GM19193 (cell line): ENCODE data around the gene CTSD.

Experiments
- POLR2A ChIP-seq: IDR thresholded peaks from 4 replicates; pipeline ENCODE4 v1.6.1; 2011; ENCODE audit not compliant: insufficient read depth, insufficient read length; ENCODE audit errors: extremely low read depth

CTSD gene

DNA sequence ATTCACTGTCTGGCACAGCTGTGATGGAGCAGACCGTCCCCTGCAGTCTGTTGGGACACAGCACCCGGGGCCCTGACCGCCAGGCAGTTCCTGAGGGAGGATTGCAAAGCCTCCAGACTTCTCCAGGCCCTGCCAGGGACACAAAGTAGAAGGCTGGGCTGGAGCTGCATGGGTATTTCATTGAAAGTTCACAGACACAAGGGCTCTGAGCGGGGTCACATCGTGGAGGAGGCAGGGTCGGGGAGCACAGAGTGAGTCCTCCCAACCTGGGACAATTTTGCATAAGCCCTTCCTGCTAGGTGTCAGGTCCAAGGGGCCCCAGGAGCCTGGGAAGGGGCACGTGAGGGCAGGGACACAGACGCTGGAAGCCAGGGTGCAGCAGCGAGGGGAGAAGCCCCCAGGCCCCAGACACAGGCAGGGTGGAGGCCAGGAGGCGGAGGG lies 29.1 kb downstream of the CTSD start:
- no peak for TF ChIP-seq POLR2A

DNA sequence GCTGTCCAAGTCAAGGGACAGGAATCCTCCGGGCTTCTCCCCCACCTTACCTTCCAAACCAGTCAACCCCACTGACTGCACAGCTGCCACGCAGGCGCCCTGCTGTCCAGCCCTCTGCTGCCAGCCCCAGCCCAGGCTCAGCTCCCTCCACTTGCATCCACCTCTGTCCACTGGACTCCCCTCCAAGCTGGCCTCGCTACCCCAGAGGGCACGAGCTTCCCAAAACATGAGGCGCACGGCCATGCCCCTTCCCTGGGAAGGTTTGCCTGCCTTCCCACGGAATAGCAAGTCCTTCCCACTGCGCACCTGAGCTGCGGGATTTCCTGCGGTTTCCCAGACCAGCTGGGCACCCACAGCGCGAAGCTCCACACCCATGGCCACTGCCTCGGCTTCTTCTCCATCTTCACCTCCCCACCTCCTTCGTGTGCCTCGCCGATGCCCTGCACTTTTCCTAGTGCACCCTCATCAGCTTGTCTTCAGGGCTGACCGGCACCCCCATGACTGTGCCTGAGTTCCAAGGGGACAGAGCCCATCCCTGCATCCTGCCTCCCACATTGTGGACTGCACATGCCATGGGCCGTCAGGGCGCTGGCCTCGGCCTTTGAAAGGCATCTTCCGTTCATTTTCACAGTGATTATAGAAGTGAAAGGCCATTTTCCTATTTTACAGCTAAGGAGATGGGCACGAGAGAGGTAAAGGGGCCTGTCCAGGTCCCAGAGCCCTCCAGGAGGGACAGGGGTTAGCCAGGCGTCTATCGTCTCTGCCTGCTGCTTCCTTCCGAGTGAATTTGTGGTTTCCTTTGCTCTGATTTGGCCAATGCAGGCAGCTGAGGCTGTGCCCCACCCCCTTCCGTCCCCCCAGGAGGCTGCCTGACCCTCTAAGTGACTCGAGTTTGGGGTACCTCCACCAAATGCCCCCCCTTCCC lies 29.7 kb downstream of the CTSD start:
- TF ChIP-seq POLR2A = no peak

- no peak for TF ChIP-seq POLR2A
Measured at GRCh38 chr11:1733009-1733715, 30.6 kb downstream of the CTSD start.

DNA sequence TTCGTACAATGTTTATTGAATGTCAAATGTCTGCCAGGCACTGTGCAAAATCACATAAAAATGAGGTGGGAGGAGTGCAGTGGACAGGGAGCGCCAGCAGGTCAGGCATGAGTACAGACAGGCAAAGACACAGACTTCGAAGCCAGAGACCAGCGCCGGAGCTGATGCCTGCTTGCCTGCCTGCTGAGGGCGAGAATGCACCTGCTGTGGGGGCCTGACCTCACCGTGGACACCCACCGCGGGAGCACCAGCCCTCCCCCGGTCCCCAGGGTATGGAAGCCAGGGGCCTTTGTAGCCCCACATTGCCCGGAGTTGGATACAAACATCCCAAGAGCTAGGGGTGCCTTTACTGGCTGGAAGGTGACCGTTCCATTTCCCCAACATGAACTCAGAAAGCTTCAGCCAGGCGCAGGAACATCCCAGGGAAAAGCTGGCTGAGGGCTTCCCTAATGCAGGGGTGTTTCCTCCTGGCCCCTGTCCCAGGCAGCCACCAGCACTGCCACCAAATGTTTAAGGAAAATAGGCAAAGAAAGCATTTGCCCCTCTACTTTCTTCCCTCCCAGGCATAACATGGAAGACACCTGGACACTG lies 31.2 kb downstream of the CTSD start:
- TF ChIP-seq POLR2A = no peak

GRCh38 chr11:1731451-1732059 lies 32.2 kb downstream of the CTSD start:
- no peak for TF ChIP-seq POLR2A

- no peak for TF ChIP-seq POLR2A
Measured at GRCh38 chr11:1730059-1730629, 33.6 kb downstream of the CTSD start.

- TF ChIP-seq POLR2A = no peak
Measured at GRCh38 chr11:1729692-1730011, 34.1 kb downstream of the CTSD start.

DNA sequence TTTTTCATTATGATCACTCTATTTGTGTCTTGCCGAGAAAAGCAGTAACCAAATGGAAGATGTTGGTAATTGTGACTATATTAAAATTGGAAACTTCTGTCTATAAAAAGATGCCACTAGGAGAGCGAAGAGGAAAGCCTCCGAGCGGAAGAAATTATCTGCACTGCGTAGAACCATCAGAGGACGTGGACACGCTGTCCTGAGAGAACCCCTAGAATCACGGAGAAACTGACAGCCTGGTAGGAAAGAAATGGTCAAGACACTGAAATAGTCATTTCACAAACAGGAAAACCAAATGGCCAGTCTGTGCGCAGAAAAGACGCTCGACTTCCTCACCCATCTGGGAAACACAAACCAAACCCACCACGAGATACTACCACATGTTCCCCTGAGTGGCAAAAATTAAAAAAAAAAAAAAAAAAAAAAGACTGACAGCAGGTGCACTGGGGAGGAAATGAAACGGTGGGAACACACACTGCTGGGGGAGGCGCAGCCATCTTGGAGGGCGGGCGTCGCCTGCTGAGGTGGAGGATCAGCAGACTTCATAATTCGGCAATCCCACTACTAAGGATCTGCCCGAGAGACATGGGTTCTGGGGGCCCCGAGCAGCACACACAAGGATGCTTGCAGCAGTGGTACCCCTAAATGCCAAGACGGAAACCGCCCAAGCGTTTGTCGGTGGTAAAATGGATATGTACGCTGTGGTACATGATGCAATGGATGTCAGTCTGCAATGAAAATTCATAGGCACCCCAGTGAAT lies 34.6 kb downstream of the CTSD start:
- no peak for TF ChIP-seq POLR2A

GRCh38 chr11:1728301-1728700 lies 35.4 kb downstream of the CTSD start:
- no peak for TF ChIP-seq POLR2A

DNA sequence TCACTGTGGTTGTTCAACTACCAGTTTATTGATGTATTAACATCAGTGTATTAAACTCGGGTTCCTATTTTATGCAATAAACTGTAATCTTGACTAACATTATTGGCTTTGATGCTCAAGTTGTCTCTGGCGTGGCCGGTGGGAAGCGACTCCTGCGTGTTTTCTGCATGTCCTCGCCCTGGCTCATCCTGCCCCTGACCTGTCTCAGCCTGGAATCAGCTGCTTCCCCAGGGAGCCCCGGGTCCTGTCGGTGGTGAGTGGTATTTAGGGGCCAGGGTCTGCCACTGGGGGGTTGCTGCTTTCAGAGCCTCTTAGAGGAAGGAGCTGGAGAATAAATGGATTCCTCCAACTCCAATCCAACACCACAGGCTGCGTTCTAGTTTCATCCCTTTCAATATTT lies 35.9 kb downstream of the CTSD start:
- no peak for TF ChIP-seq POLR2A

- TF ChIP-seq POLR2A = no peak
Measured at GRCh38 chr11:1727096-1727690, 36.5 kb downstream of the CTSD start.

- TF ChIP-seq POLR2A = no peak
Measured at GRCh38 chr11:1719781-1720180, 43.9 kb downstream of the CTSD start.

- no peak for TF ChIP-seq POLR2A
Measured at GRCh38 chr11:1718326-1718725, 45.4 kb downstream of the CTSD start.

GRCh38 chr11:1717745-1718144 lies 46.0 kb downstream of the CTSD start:
- TF ChIP-seq POLR2A = no peak
